ENCODE measurements around the gene GNE.

- TF ChIP-seq CTCF (IDR thresholded peaks at IDR 0.05 in 4 of 5, conservative IDR thresholded peaks at IDR 0.05 in 1 of 5) = no peak
- no peak for TF ChIP-seq POLR2A (IDR thresholded peaks at IDR 0.05)
Observed at GRCh38 chr9:36284226-36284625, 26.0 kb upstream of the GNE start.
